Lung (tissue), 12 donors: ENCODE data around the gene EEIG1. TPM values are rescaled to one million over a fixed set of nuclear protein-coding genes. Genes with fewer than 3 reads are reported as not detected.
A peak's percentile ranks its signal among the peaks of the same experiment; 100 is the strongest.

Experiments
- ATAC-seq: fragments of 200-7000 bp; cut with Tn5 transposase; one replicate; pipeline ENCODE4 v1.9.1; 2020; ENCODE audit warnings: moderate number of reproducible peaks; ENCODE audit not compliant: insufficient read depth, low FRiP score
- DNase-seq, 3 donors: peaks; one replicate each; pipeline ENCODE4 v3.0.0-alpha.2; 2013 to 2017
- H3K27ac ChIP-seq, 2 donors: one replicate each; pipeline ENCODE4 v1.5.1; 2013; ENCODE audit warnings: mild to moderate bottlenecking in 2 of 2, moderate library complexity in 2 of 2, control low read depth in 1 of 2, inconsistent platforms in 1 of 2, low read depth in 1 of 2, low read length in 1 of 2
- H3K27me3 ChIP-seq, 3 donors: one replicate each; pipeline ENCODE4 v1.5.1; 2013; ENCODE audit warnings: low read length in 2 of 3; ENCODE audit not compliant: control insufficient read depth in 3 of 3, insufficient read depth in 3 of 3
- H3K36me3 ChIP-seq, 4 donors: one replicate each; pipeline ENCODE4 v1.5.1; 2013; ENCODE audit warnings: low read length in 4 of 4, mild to moderate bottlenecking in 1 of 4, moderate library complexity in 1 of 4; ENCODE audit not compliant: control insufficient read depth in 4 of 4, insufficient read depth in 4 of 4
- H3K4me1 ChIP-seq, 5 donors: one replicate each; pipeline ENCODE4 v1.5.1; 2013; ENCODE audit warnings: low read length in 5 of 5, mild to moderate bottlenecking in 2 of 5, moderate library complexity in 1 of 5; ENCODE audit not compliant: control insufficient read depth in 5 of 5, insufficient read depth in 5 of 5
- H3K4me3 ChIP-seq: one replicate; pipeline ENCODE4 v1.5.1; 2013; ENCODE audit warnings: mild to moderate bottlenecking, control low read depth, moderate library complexity
- H3K9ac ChIP-seq, 2 donors: one replicate each; pipeline ENCODE4 v1.5.1; 2013; ENCODE audit warnings: low read length in 2 of 2, control low read depth in 1 of 2; ENCODE audit not compliant: insufficient read depth in 1 of 2
- H3K9me3 ChIP-seq, 4 donors: one replicate each; pipeline ENCODE4 v1.5.1; 2013; ENCODE audit warnings: low read length in 3 of 4, mild to moderate bottlenecking in 1 of 4, moderate library complexity in 1 of 4; ENCODE audit not compliant: control insufficient read depth in 4 of 4, insufficient read depth in 3 of 4
- WGBS, 2 donors: extraction: QIAGEN DNeasy Blood & Tissue Kit; methylation state at CpG; one replicate each; pipeline ENCODE4 v1.1.7; 2013; 5-methylcytosine and 5-hydroxymethylcytosine counted together
- polyA plus RNA-seq, 2 donors: library from polyadenylated mRNA; stranded (reverse); fragments of 200-250 nt; gene quantifications; one replicate each; pipeline ENCODE4 v1.2.1, GENCODE V29; 2013
- total RNA-seq, 2 donors: library from RNA; depleted of rRNA in 1 of 2; stranded (reverse); fragments of >200 nt in 1 of 2; gene quantifications; one replicate each; pipeline ENCODE4 v1.2.1, GENCODE V29; 2014 to 2021
- TF ChIP-seq, protein P1 (sequence below): IDR thresholded peaks from 2 replicates; pipeline ENCODE4 v1.5.1; 2012; ENCODE audit warnings: mild to moderate bottlenecking; ENCODE audit errors: control extremely low read depth, extremely low read depth
- donor health status: control.
- donor health status: control.
- donor health status: Bipolar disorder and iron deficiency.
- donor health status: healthy.
- donor health status: DM: yes; HTN: yes; CAD: no.

Gene EEIG1
- total and polyA plus RNA-seq, 4 donors = 13.4 to 66.5 (median 32.7) TPM

DNA sequence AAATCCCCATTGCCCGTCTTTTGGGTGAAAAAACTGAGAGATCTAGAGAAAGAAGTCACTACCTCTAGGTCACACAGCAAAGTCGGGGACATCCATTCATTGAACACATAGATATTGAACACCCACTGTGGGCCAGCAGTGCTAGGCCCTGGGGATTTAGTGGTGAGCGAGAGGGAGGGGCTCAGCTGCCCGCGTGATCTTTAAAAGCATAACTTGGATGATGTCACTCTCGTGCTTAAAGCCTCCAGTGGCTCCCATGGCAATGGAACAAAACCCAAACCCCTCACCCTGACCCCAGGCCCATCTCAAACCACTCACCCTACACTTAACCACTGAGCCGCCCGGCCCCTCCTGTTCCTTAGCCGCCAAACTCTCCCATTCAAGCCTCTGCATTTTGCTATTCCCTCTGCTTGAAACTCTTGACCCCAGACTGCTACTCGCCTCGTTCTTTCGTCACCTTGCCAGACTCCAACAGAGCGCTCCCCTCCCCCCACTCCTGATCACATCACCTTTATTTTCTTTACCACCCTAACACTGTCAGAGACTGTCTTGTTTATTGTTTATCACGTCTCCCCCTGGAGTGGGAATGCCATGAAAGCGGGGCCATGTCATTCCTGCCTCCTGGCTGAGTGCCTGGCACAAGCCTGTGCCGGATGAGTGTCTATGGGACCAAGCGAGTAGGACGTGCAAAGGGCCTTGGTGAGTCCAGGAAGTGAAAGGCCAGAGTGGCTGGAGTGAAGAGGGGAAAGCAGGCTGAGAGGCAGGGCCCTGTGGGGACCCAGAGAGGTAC, 49.5 kb downstream of the EEIG1 start:
- TF ChIP-seq, protein P1, sequence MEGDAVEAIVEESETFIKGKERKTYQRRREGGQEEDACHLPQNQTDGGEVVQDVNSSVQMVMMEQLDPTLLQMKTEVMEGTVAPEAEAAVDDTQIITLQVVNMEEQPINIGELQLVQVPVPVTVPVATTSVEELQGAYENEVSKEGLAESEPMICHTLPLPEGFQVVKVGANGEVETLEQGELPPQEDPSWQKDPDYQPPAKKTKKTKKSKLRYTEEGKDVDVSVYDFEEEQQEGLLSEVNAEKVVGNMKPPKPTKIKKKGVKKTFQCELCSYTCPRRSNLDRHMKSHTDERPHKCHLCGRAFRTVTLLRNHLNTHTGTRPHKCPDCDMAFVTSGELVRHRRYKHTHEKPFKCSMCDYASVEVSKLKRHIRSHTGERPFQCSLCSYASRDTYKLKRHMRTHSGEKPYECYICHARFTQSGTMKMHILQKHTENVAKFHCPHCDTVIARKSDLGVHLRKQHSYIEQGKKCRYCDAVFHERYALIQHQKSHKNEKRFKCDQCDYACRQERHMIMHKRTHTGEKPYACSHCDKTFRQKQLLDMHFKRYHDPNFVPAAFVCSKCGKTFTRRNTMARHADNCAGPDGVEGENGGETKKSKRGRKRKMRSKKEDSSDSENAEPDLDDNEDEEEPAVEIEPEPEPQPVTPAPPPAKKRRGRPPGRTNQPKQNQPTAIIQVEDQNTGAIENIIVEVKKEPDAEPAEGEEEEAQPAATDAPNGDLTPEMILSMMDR = no peak
- H3K4me1 ChIP-seq = peaks cover under 1 to 30% (median 15%) of the 10 kb centered on the region in 5 donors
- H3K36me3 ChIP-seq = peaks cover 0 to 8% (median 3%) of the 10 kb centered on the region in 4 donors
- H3K27me3 ChIP-seq = peaks cover 0 to 27% (median 9%) of the 10 kb centered on the region in 3 donors
- DNase-seq = peak; percentile 74 to 81 (median 79)
- H3K27ac ChIP-seq = peak overlapping the region in 1 of 2 donors; percentile 83
- peak; percentile 36 for ATAC-seq
- 32 to 43% methylated on average over 18 of the region's 18 CpGs for WGBS, 2 donors
- no peaks in the 10 kb centered on the region for H3K9me3 ChIP-seq
- H3K9ac ChIP-seq = peak overlapping the region in 1 of 2 donors; percentile 26
- no peak overlapping the region for H3K4me3 ChIP-seq

Other genes with a start within 250 kb of the EEIG1 start
- gene TOR2A, start 245.7 kb downstream of the EEIG1 start, total RNA-seq = 10 to 100 TPM in 1 of 2 donors, 1 to 10 TPM in 1; 8.8 to 19.8 TPM
- 10 to 100 TPM; 14.0 to 30.8 TPM for gene TOR2A, start 245.7 kb downstream of the EEIG1 start, polyA plus RNA-seq
- gene SH2D3C, start 202.3 kb downstream of the EEIG1 start, total RNA-seq = 10 to 100 TPM; 34.5 to 51.5 TPM
- 10 to 100 TPM; 41.0 to 43.0 TPM for gene SH2D3C, start 202.3 kb downstream of the EEIG1 start, polyA plus RNA-seq
- gene CDK9, start 195.0 kb downstream of the EEIG1 start, total RNA-seq = 10 to 100 TPM; 54.9 to 97.9 TPM
- 10 to 100 TPM; 53.9 to 55.9 TPM for gene CDK9, start 195.0 kb downstream of the EEIG1 start, polyA plus RNA-seq
- gene FPGS, start 178.1 kb downstream of the EEIG1 start, total RNA-seq = 100 to 1,000 TPM in 1 of 2 donors, 10 to 100 TPM in 1; 42.5 to 115 TPM
- 10 to 100 TPM; 89.6 to 97.6 TPM for gene FPGS, start 178.1 kb downstream of the EEIG1 start, polyA plus RNA-seq
- 100 to 1,000 TPM in 1 of 2 donors, 10 to 100 TPM in 1; 41.1 to 182 TPM for gene ENG, start 126.3 kb downstream of the EEIG1 start, total RNA-seq
- gene ENG, start 126.3 kb downstream of the EEIG1 start, polyA plus RNA-seq = 100 to 1,000 TPM in 1 of 2 donors, 10 to 100 TPM in 1; 80.7 to 317 TPM
- 100 to 1,000 TPM in 1 of 2 donors, 10 to 100 TPM in 1; 72.3 to 154 TPM for gene AK1, start 103.3 kb downstream of the EEIG1 start, total RNA-seq
- 100 to 1,000 TPM in 1 of 2 donors, 10 to 100 TPM in 1; 63.8 to 386 TPM for gene AK1, start 103.3 kb downstream of the EEIG1 start, polyA plus RNA-seq
- gene ST6GALNAC6, start 81.4 kb downstream of the EEIG1 start, total RNA-seq = 10 to 100 TPM; 28.3 to 51.9 TPM
- 10 to 100 TPM; 45.3 to 59.8 TPM for gene ST6GALNAC6, start 81.4 kb downstream of the EEIG1 start, polyA plus RNA-seq
- gene ST6GALNAC4, start 63.9 kb downstream of the EEIG1 start, total RNA-seq = 10 to 100 TPM; 42.7 to 96.2 TPM
- gene ST6GALNAC4, start 63.9 kb downstream of the EEIG1 start, polyA plus RNA-seq = 10 to 100 TPM; 24.6 to 67.3 TPM
- gene PIP5KL1, start 50.2 kb downstream of the EEIG1 start, total RNA-seq = 1 to 10 TPM; 4.9 to 9.0 TPM
- 1 to 10 TPM; 2.0 to 4.9 TPM for gene PIP5KL1, start 50.2 kb downstream of the EEIG1 start, polyA plus RNA-seq
- gene DPM2, start 43.1 kb downstream of the EEIG1 start, total RNA-seq = 10 to 100 TPM; 20.5 to 51.3 TPM
- 10 to 100 TPM; 50.8 to 51.1 TPM for gene DPM2, start 43.1 kb downstream of the EEIG1 start, polyA plus RNA-seq
- gene NAIF1, start 86.3 kb upstream of the EEIG1 start, total RNA-seq = 1 to 10 TPM; 7.2 to 9.4 TPM
- 1 to 10 TPM; 8.2 to 9.4 TPM for gene NAIF1, start 86.3 kb upstream of the EEIG1 start, polyA plus RNA-seq
- 10 to 100 TPM; 21.2 to 32.6 TPM for gene SLC25A25, start 87.2 kb upstream of the EEIG1 start, total RNA-seq
- 10 to 100 TPM; 10.5 to 27.9 TPM for gene SLC25A25, start 87.2 kb upstream of the EEIG1 start, polyA plus RNA-seq
- gene PTGES2, start 146.7 kb upstream of the EEIG1 start, total RNA-seq = 10 to 100 TPM; 42.0 to 66.8 TPM
- 10 to 100 TPM; 49.9 to 59.5 TPM for gene PTGES2, start 146.7 kb upstream of the EEIG1 start, polyA plus RNA-seq
- gene LCN2, start 168.5 kb upstream of the EEIG1 start, total RNA-seq = 100 to 1,000 TPM; 114 to 281 TPM
- 100 to 1,000 TPM; 309 to 842 TPM for gene LCN2, start 168.5 kb upstream of the EEIG1 start, polyA plus RNA-seq
- 10 to 100 TPM; 19.2 to 56.4 TPM for gene BBLN, start 179.3 kb upstream of the EEIG1 start, total RNA-seq
- gene BBLN, start 179.3 kb upstream of the EEIG1 start, polyA plus RNA-seq = 100 to 1,000 TPM in 1 of 2 donors, 10 to 100 TPM in 1; 66.7 to 138 TPM
- 10 to 100 TPM; 36.6 to 83.7 TPM for gene CIZ1, start 210.6 kb upstream of the EEIG1 start, total RNA-seq
- 10 to 100 TPM; 43.3 to 57.6 TPM for gene CIZ1, start 210.6 kb upstream of the EEIG1 start, polyA plus RNA-seq
- 10 to 100 TPM in 1 of 2 donors, 1 to 10 TPM in 1; 8.2 to 23.7 TPM for gene DNM1, start 222.4 kb upstream of the EEIG1 start, total RNA-seq
- 1 to 10 TPM; 1.2 to 3.9 TPM for gene DNM1, start 222.4 kb upstream of the EEIG1 start, polyA plus RNA-seq